IMR-90 (cell line): ENCODE data around the gene RAD51B. TPM values are rescaled to one million over a fixed set of nuclear protein-coding genes. Genes with fewer than 3 reads are reported as not detected.

Source experiments
- ATAC-seq: fragments of 200-7000 bp; cut with Tn5 transposase; 2 replicates; pipeline ENCODE4 v1.9.1; 2020; ENCODE audit warnings: low read depth, mild to moderate bottlenecking, moderate library complexity
- BruUV-seq: library from RNA; stranded (reverse); fragments of 400-500 nt; replicated peaks from 2 replicates; lab custom pipeline; 2021; lab: Mats Ljungman, UMichigan
- CTCF ChIA-PET: fragments of 300-600 bp; formaldehyde crosslinking; extraction: SDS; loops from one replicate; lab custom pipeline; 2021; ENCODE audit warnings: antibody characterized with exemption; lab: Yijun Ruan, JAX
- POLR2A ChIA-PET: fragments of 300-600 bp; sonication (Branson Sonifier 250); formaldehyde crosslinking; loops from one replicate; lab custom pipeline; 2022; ENCODE audit warnings: antibody characterized with exemption; ENCODE audit not compliant: unreplicated experiment; lab: Charles Lee
- DNase-seq: peaks from one replicate; pipeline ENCODE4 v3.0.0; 2013
- H2AFZ ChIP-seq: replicated peaks from 2 replicates; pipeline ENCODE3; 2013; ENCODE audit warnings: low read length, mild to moderate bottlenecking; ENCODE audit not compliant: poor library complexity
- H2AK5ac ChIP-seq: 2 replicates; pipeline ENCODE4 v1.6.1; 2013; ENCODE audit warnings: low read depth, low read length, inconsistent platforms
- H2AK9ac ChIP-seq: replicated peaks from 2 replicates; pipeline ENCODE3; 2013; ENCODE audit warnings: mild to moderate bottlenecking, low read depth, low read length, moderate library complexity; ENCODE audit not compliant: poor library complexity
- H2BK120ac ChIP-seq: 2 replicates; pipeline ENCODE4 v1.6.1; 2013; ENCODE audit warnings: low read depth, low read length, inconsistent platforms
- H2BK15ac ChIP-seq: 3 replicates; pipeline ENCODE4 v1.6.1; 2013; ENCODE audit warnings: low read depth, low read length, inconsistent platforms
- H2BK20ac ChIP-seq: 2 replicates; pipeline ENCODE4 v1.6.1; 2013; ENCODE audit warnings: low read depth, mild to moderate bottlenecking, inconsistent platforms, low read length, moderate library complexity
- H2BK5ac ChIP-seq: 2 replicates; pipeline ENCODE4 v1.6.1; 2013; ENCODE audit warnings: mild to moderate bottlenecking, low read depth, low read length, inconsistent platforms; ENCODE audit not compliant: poor library complexity, severe bottlenecking
- H3K14ac ChIP-seq: replicated peaks from 2 replicates; pipeline ENCODE4 v1.6.1; 2013; ENCODE audit warnings: low read depth, low read length, inconsistent platforms
- H3K18ac ChIP-seq: 2 replicates; pipeline ENCODE4 v1.6.1; 2013; ENCODE audit warnings: low read depth, low read length, control low read depth
- H3K23ac ChIP-seq: 2 replicates; pipeline ENCODE4 v1.6.1; 2013; ENCODE audit warnings: low read depth, low read length, inconsistent platforms
- H3K27ac ChIP-seq: 2 replicates; pipeline ENCODE4 v1.5.1; 2013; ENCODE audit warnings: mild to moderate bottlenecking, control low read depth, low read length; ENCODE audit not compliant: insufficient read depth
- H3K27me3 ChIP-seq: 2 replicates; pipeline ENCODE4 v1.6.1; 2013; ENCODE audit warnings: low read length; ENCODE audit not compliant: control insufficient read depth, insufficient read depth
- H3K36me3 ChIP-seq: 2 replicates; pipeline ENCODE4 v1.6.1; 2013; ENCODE audit warnings: low read length, mixed read lengths; ENCODE audit not compliant: control insufficient read depth, insufficient read depth
- H3K4ac ChIP-seq: 2 replicates; pipeline ENCODE4 v1.6.1; 2013; ENCODE audit warnings: low read depth, low read length, inconsistent platforms
- H3K4me1 ChIP-seq: 2 replicates; pipeline ENCODE4 v1.6.1; 2013; ENCODE audit warnings: low read length, mixed read lengths; ENCODE audit not compliant: control insufficient read depth, insufficient read depth
- H3K4me2 ChIP-seq: 2 replicates; pipeline ENCODE4 v1.6.1; 2013; ENCODE audit warnings: low read depth, mild to moderate bottlenecking, control low read depth, low read length, moderate library complexity
- H3K4me3 ChIP-seq: 2 replicates; pipeline ENCODE4 v1.5.1; 2013; ENCODE audit warnings: low read depth, mild to moderate bottlenecking, control low read depth, low read length, moderate library complexity; ENCODE audit not compliant: insufficient read depth
- H3K56ac ChIP-seq: 2 replicates; pipeline ENCODE4 v1.6.1; 2013; ENCODE audit warnings: low read length, inconsistent platforms; ENCODE audit not compliant: insufficient read depth; ENCODE audit errors: extremely low read depth
- H3K79me1 ChIP-seq, 2 experiments: 2 replicates each; pipeline ENCODE4 v1.6.1; 2013; ENCODE audit warnings: low read length in 2 of 2, inconsistent platforms in 1 of 2, low read depth in 1 of 2
- H3K9ac ChIP-seq: 2 replicates; pipeline ENCODE4 v1.6.1; 2013; ENCODE audit warnings: low read depth, low read length, control low read depth
- H3K9me1 ChIP-seq: 2 replicates; pipeline ENCODE4 v1.6.1; 2013; ENCODE audit warnings: low read length, inconsistent platforms; ENCODE audit not compliant: insufficient read depth
- H3K9me3 ChIP-seq: 2 replicates; pipeline ENCODE4 v1.6.1; 2013; ENCODE audit warnings: low read length; ENCODE audit not compliant: control insufficient read depth, insufficient read depth
- H4K20me1 ChIP-seq: 2 replicates; pipeline ENCODE4 v1.6.1; 2013; ENCODE audit warnings: low read length, inconsistent platforms; ENCODE audit not compliant: insufficient read depth
- H4K5ac ChIP-seq: 2 replicates; pipeline ENCODE4 v1.6.1; 2013; ENCODE audit warnings: mild to moderate bottlenecking, low read depth, low read length, control low read depth
- H4K8ac ChIP-seq, 2 experiments: 2 replicates each; pipeline ENCODE4 v1.6.1; 2013; ENCODE audit warnings: low read depth in 2 of 2, low read length in 2 of 2, control low read depth in 1 of 2, inconsistent platforms in 1 of 2
- H4K91ac ChIP-seq: 2 replicates; pipeline ENCODE4 v1.6.1; 2013; ENCODE audit warnings: low read depth, low read length, inconsistent platforms; ENCODE audit not compliant: insufficient read depth
- CEBPB ChIP-seq: IDR thresholded peaks from 2 replicates; pipeline ENCODE4 v1.6.1; 2012; ENCODE audit warnings: low read depth, low read length, improper control_type of control experiment
- CHD1 ChIP-seq: IDR thresholded peaks from 2 replicates; pipeline ENCODE4 v1.6.1; 2012; ENCODE audit warnings: low read depth, low read length, improper control_type of control experiment
- MAFK ChIP-seq: IDR thresholded peaks from 2 replicates; pipeline ENCODE4 v1.6.1; 2012; ENCODE audit warnings: low read depth, low read length, improper control_type of control experiment
- SMC3 ChIP-seq: fragments of 150-350 bp; IDR thresholded peaks from 2 replicates; pipeline ENCODE4 v1.6.1; 2016; ENCODE audit warnings: low read depth, mild to moderate bottlenecking, antibody characterized with exemption, low read length, moderate library complexity
- WGBS, 2 experiments: methylation state at CpG; one replicate each; pipeline versions ENCODE4 v1.1.5 to v1.1.7; 2013; ENCODE audit warnings: missing lambda C conversion rate in 2 of 2; ENCODE audit not compliant: insufficient read length in 1 of 2; ENCODE audit errors: extremely low coverage in 2 of 2; 5-methylcytosine and 5-hydroxymethylcytosine counted together
- dilution Hi-C: fragments of 300-500 bp; cut with HindIII; formaldehyde crosslinking; loops from one replicate; pipeline ENCODE4 v1.14.3; 2018; ENCODE audit warnings: low sequenced_read_pairs; ENCODE audit not compliant: unreplicated experiment
- in situ Hi-C: fragments of 300-500 bp; cut with MboI; formaldehyde crosslinking; loops from 3 replicates; pipeline ENCODE4 v1.14.3; 2019; ENCODE audit warnings: low sequenced_read_pairs, inconsistent platforms, mixed read lengths
- intact Hi-C: fragments of 100-400 bp; cut with micrococcal nuclease; formaldehyde crosslinking; loops from 2 replicates; pipeline ENCODE4 v1.10.0; 2022
- polyA plus RNA-seq, 3 experiments: library from polyadenylated mRNA; depleted of rRNA; stranded (reverse); fragments of >200 nt; gene quantifications; 2 replicates each; pipeline ENCODE4 v1.2.3, GENCODE V29; 2012; ENCODE audit warnings: low replicate concordance in 1 of 3
- total RNA-seq: library from RNA; depleted of rRNA; stranded (reverse); fragments of >200 nt; gene quantifications from 2 replicates; pipeline ENCODE4 v1.2.3, GENCODE V29; 2012

RAD51B gene
- total and polyA plus RNA-seq, 2 of the 4 experiments (the other 2 are of a cell fraction) = 5.1 to 18.8 TPM

DNA sequence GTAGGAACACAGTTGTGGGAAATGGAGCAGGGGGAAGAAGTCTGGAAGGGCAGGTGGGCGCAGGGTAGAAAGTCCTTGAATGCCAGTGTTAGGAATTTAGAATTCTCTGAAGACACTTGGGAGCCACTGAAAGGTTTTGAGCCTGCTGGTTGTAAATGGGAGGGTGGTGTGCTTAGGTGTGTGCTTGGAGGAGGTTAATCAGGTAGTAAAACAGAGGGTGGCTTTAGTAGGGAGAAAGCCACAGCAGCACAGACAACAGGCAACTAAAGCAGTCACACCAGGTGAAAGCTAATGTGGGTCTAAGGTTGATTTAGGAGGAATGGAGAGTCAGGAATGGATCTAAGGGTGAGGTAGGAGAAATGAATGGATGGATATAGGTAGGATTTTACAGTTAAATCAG is 588.2 kb downstream of the RAD51B start:
- no peak overlapping the region; the same call in 1 of the 2 replicates for H3K18ac ChIP-seq
- no peak overlapping the region for H3K9ac ChIP-seq
- 0 out of 2 replicates have a peak overlapping the region, but pooled peaks have one; percentile 7 for H3K4ac ChIP-seq
- H2AK5ac ChIP-seq = peak overlapping the region; percentile 56
- in situ Hi-C loops (no loop called here), intact Hi-C loops (loop anchor here (5.0 kb wide), 1 partner anchor 466 kb away; no protein-coding TSS in a partner anchor), dilution Hi-C loops (no loop called here)
- H4K91ac ChIP-seq = no peak overlapping the region
- H2BK5ac ChIP-seq = no peak overlapping the region
- no peak overlapping the region for H3K4me3 ChIP-seq
- peaks cover 10% of the 10 kb centered on the region for H3K9me1 ChIP-seq
- H2BK120ac ChIP-seq = peak overlapping the region; percentile 46; the same call in 1 of the 2 replicates
- no peak overlapping the region for H3K56ac ChIP-seq
- no peak overlapping the region for H4K8ac ChIP-seq
- H2BK20ac ChIP-seq = peak overlapping the region; percentile 49; the same call in 1 of the 2 replicates
- no peak overlapping the region for H2AK9ac ChIP-seq
- H3K14ac ChIP-seq = no peak overlapping the region
- no peak for ATAC-seq
- no peaks in the 10 kb centered on the region for H3K27me3 ChIP-seq
- H3K23ac ChIP-seq = no peak overlapping the region; the same call in 1 of the 2 replicates
- no peak overlapping the region for H3K4me2 ChIP-seq
- DNase-seq = no peak
- peaks cover 19% of the 10 kb centered on the region for H3K4me1 ChIP-seq
- no peaks in the 10 kb centered on the region for H3K36me3 ChIP-seq
- POLR2A ChIA-PET = no interaction called here
- 100% methylated on average over 1 of the region's 1 CpG; no CpG with 5 or more reads in 1 of the 2 experiments for whole genome bisulfite sequencing, 2 experiments
- TF ChIP-seq CHD1 = no peak
- TF ChIP-seq CEBPB = no peak
- no peak for TF ChIP-seq SMC3
- no peak for TF ChIP-seq MAFK
- peaks cover 0 to 4% of the 10 kb centered on the region in 2 experiments; a peak in 1 of 4 replicates for H3K79me1 ChIP-seq
- CTCF ChIA-PET = interaction anchor here (0.6 kb wide), 1 partner anchor 160 kb away, joined by 3 read pairs; no protein-coding TSS in a partner anchor
- H3K27ac ChIP-seq = no peak overlapping the region
- no peaks in the 10 kb centered on the region for H3K9me3 ChIP-seq
- no peak overlapping the region; the same call in 2 of the 3 replicates for H2BK15ac ChIP-seq
- H4K5ac ChIP-seq = no peak overlapping the region
- no TSS peak for BruUV-seq
- no peaks in the 10 kb centered on the region for H4K20me1 ChIP-seq
- H2AFZ ChIP-seq = no peak overlapping the region
